Measurements from ENCODE around the gene ERO1A.

ERO1A gene

DNA sequence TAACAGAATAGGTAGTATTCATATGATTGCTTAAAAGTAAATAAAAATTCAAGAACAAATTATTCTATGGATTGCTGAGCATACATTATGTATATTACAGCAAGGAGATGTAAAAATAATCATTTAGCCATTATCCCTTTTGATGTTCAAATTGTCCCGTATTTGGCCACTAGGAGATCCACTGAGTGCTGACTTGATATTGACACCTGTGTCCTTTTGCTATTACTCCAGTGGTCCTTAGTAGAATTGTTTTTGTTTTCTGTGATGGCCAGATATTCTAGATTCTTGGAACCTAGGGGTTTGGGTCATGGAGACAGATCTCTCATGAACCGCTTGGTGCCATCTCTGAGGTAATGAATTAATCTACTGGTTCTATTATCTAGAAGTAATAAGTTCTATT, 16.8 kb downstream of the ERO1A start:
- POLR2A ChIA-PET: no interaction called here
- TF ChIP-seq ZNF354C (tag by site-specific recombination; IDR thresholded peaks at IDR 0.05; ENCODE audit: borderline replicate concordance, low read depth) (no peak), ZNF629 (tag by site-specific recombination; IDR thresholded peaks at IDR 0.05) (no peak), ZNF544 (tag by site-specific recombination; IDR thresholded peaks at IDR 0.05) (no peak), KLF9 (tag by site-specific recombination; IDR thresholded peaks at IDR 0.05; ENCODE audit: low read depth) (no peak), ZNF654 (tag by site-specific recombination; IDR thresholded peaks at IDR 0.05; ENCODE audit: low read depth) (no peak), ZNF266 (tag by site-specific recombination; IDR thresholded peaks at IDR 0.05; ENCODE audit: low read depth) (no peak)
- TF ChIP-seq, protein P1, sequence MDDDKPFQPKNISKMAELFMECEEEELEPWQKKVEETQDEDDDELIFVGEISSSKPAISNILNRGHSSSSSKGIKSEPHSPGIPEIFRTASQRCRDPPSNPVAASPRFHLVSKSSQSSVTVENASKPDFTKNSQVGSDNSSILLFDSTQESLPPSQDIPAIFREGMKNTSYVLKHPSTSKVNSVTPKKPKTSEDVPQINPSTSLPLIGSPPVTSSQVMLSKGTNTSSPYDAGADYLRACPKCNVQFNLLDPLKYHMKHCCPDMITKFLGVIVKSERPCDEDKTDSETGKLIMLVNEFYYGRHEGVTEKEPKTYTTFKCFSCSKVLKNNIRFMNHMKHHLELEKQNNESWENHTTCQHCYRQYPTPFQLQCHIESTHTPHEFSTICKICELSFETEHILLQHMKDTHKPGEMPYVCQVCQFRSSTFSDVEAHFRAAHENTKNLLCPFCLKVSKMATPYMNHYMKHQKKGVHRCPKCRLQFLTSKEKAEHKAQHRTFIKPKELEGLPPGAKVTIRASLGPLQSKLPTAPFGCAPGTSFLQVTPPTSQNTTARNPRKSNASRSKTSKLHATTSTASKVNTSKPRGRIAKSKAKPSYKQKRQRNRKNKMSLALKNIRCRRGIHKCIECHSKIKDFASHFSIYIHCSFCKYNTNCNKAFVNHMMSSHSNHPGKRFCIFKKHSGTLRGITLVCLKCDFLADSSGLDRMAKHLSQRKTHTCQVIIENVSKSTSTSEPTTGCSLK (tag by site-specific recombination; IDR thresholded peaks at IDR 0.05): no peak
- TF ChIP-seq, protein P2, sequence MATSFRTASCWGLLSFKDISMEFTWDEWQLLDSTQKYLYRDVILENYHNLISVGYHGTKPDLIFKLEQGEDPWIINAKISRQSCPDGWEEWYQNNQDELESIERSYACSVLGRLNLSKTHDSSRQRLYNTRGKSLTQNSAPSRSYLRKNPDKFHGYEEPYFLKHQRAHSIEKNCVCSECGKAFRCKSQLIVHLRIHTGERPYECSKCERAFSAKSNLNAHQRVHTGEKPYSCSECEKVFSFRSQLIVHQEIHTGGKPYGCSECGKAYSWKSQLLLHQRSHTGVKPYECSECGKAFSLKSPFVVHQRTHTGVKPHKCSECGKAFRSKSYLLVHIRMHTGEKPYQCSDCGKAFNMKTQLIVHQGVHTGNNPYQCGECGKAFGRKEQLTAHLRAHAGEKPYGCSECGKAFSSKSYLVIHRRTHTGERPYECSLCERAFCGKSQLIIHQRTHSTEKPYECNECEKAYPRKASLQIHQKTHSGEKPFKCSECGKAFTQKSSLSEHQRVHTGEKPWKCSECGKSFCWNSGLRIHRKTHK (tag by site-specific recombination; IDR thresholded peaks at IDR 0.05): no peak
- TF ChIP-seq, protein P3, sequence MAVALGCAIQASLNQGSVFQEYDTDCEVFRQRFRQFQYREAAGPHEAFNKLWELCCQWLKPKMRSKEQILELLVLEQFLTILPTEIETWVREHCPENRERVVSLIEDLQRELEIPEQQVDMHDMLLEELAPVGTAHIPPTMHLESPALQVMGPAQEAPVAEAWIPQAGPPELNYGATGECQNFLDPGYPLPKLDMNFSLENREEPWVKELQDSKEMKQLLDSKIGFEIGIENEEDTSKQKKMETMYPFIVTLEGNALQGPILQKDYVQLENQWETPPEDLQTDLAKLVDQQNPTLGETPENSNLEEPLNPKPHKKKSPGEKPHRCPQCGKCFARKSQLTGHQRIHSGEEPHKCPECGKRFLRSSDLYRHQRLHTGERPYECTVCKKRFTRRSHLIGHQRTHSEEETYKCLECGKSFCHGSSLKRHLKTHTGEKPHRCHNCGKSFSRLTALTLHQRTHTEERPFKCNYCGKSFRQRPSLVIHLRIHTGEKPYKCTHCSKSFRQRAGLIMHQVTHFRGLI (tag by site-specific recombination; IDR thresholded peaks at IDR 0.05): no peak
- TF ChIP-seq, protein P4, sequence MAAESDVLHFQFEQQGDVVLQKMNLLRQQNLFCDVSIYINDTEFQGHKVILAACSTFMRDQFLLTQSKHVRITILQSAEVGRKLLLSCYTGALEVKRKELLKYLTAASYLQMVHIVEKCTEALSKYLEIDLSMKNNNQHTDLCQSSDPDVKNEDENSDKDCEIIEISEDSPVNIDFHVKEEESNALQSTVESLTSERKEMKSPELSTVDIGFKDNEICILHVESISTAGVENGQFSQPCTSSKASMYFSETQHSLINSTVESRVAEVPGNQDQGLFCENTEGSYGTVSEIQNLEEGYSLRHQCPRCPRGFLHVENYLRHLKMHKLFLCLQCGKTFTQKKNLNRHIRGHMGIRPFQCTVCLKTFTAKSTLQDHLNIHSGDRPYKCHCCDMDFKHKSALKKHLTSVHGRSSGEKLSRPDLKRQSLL (tag by site-specific recombination; IDR thresholded peaks at IDR 0.05): no peak
- TF ChIP-seq, protein P5, sequence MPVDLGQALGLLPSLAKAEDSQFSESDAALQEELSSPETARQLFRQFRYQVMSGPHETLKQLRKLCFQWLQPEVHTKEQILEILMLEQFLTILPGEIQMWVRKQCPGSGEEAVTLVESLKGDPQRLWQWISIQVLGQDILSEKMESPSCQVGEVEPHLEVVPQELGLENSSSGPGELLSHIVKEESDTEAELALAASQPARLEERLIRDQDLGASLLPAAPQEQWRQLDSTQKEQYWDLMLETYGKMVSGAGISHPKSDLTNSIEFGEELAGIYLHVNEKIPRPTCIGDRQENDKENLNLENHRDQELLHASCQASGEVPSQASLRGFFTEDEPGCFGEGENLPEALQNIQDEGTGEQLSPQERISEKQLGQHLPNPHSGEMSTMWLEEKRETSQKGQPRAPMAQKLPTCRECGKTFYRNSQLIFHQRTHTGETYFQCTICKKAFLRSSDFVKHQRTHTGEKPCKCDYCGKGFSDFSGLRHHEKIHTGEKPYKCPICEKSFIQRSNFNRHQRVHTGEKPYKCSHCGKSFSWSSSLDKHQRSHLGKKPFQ (tag by site-specific recombination; IDR thresholded peaks at IDR 0.05): no peak
- TF ChIP-seq, protein P6, sequence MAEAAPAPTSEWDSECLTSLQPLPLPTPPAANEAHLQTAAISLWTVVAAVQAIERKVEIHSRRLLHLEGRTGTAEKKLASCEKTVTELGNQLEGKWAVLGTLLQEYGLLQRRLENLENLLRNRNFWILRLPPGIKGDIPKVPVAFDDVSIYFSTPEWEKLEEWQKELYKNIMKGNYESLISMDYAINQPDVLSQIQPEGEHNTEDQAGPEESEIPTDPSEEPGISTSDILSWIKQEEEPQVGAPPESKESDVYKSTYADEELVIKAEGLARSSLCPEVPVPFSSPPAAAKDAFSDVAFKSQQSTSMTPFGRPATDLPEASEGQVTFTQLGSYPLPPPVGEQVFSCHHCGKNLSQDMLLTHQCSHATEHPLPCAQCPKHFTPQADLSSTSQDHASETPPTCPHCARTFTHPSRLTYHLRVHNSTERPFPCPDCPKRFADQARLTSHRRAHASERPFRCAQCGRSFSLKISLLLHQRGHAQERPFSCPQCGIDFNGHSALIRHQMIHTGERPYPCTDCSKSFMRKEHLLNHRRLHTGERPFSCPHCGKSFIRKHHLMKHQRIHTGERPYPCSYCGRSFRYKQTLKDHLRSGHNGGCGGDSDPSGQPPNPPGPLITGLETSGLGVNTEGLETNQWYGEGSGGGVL (tag by site-specific recombination; IDR thresholded peaks at IDR 0.05): no peak
- Histone ChIP-seq H3K4me3 (ENCODE audit: low read depth, low read length) (no peak overlapping the region), H3K27ac (ENCODE audit: extremely low read depth, low read depth, low read length) (no peak overlapping the region), H3K4me1 (ENCODE audit: control insufficient read depth, insufficient read depth, low read length) (no peaks in the 10 kb centered on the region), H3K9me3 (ENCODE audit: control insufficient read depth, insufficient read depth, low read depth, low read length) (no peaks in the 10 kb centered on the region), H3K36me3 (ENCODE audit: control insufficient read depth in 2 of 2, insufficient read depth in 1 of 2, low read length in 2 of 2) (peaks cover 38 to 45% of the 10 kb centered on the region in 2 experiments)
- CTCF ChIA-PET: interaction anchor here (0.7 to 0.9 kb wide), 2 partner anchors 11 to 45 kb away, joined by 3 to 4 read pairs; no protein-coding TSS in a partner anchor

DNA sequence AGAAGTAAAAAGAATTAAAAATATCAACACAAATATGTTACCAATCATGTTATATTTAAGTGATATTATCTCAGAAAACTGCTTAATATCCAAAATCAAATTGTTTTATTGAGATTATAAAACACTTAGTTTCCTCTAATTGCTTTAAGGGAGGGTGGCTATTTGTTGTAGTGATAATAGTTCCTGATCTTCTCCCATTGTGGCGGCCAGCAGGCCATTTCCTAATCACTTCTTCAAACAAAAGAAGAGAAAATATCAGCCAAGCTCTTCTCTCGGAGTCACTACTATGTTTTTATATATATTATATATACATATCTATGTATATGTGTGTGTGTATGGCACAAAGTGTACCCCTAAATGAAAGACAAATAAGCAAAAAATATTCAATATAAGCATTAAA, 31.5 kb downstream of the ERO1A start:
- ChIA-PET POLR2A (no interaction called here), CTCF (interaction anchor here (0.7 kb wide), 1 partner anchor 31 kb away, joined by 3 read pairs; the partner anchor contains the start of gene ERO1A)
- no peak overlapping the region for H3K4me3 ChIP-seq (ENCODE audit: low read depth, low read length)
- H3K27ac ChIP-seq (ENCODE audit: extremely low read depth, low read depth, low read length): no peak overlapping the region
- H3K36me3 ChIP-seq (ENCODE audit: control insufficient read depth in 2 of 2, insufficient read depth in 1 of 2, low read length in 2 of 2): peaks cover 19 to 43% of the 10 kb centered on the region in 2 experiments
- H3K4me1 ChIP-seq (ENCODE audit: control insufficient read depth, insufficient read depth, low read length): no peaks in the 10 kb centered on the region
- TF ChIP-seq ZNF76 (tag by site-specific recombination; IDR thresholded peaks at IDR 0.05; ENCODE audit: borderline replicate concordance, low read depth): no peak
- TF ChIP-seq, protein P1 (tag by site-specific recombination; IDR thresholded peaks at IDR 0.05): no peak
- TF ChIP-seq GFI1B (tag by site-specific recombination; IDR thresholded peaks at IDR 0.05): no peak
- TF ChIP-seq HOXD13 (CRISPR knock-in tag; IDR thresholded peaks at IDR 0.05; ENCODE audit: borderline replicate concordance): no peak
- no peak for TF ChIP-seq ZNF239 (tag by site-specific recombination; IDR thresholded peaks at IDR 0.05)
- no peak for TF ChIP-seq ZNF585B (tag by site-specific recombination; IDR thresholded peaks at IDR 0.05)
- no peak for TF ChIP-seq ZNF701 (tag by site-specific recombination; IDR thresholded peaks at IDR 0.05)
- H3K9me3 ChIP-seq (ENCODE audit: control insufficient read depth, insufficient read depth, low read depth, low read length): no peaks in the 10 kb centered on the region

All from HEK293 (cell line).